HepG2 (cell line): ENCODE data around the gene FBXO24. TPM values are rescaled to one million over a fixed set of nuclear protein-coding genes. Genes with fewer than 3 reads are reported as not detected.

Experiments used
- ATF7 ChIP-seq, 2 experiments: fragments of 450-650 bp in 1 of 2; sonication (generic) in 1 of 2; formaldehyde crosslinking in 1 of 2; IDR thresholded peaks; 2 replicates each; pipeline versions ENCODE4 v1.4.0 to v1.6.1; 2016 to 2020; ENCODE audit warnings: antibody characterized with exemption in 1 of 2, mild to moderate bottlenecking in 1 of 2, missing genetic modification reagents in 1 of 2
- CBFB ChIP-seq: sonication (generic); formaldehyde crosslinking; IDR thresholded peaks from 2 replicates; pipeline ENCODE4 v1.4.0; 2020; ENCODE audit warnings: missing genetic modification reagents
- ELF4 ChIP-seq: sonication (generic); formaldehyde crosslinking; IDR thresholded peaks from 2 replicates; pipeline ENCODE4 v1.5.0; 2020; ENCODE audit warnings: missing genetic modification reagents, mild to moderate bottlenecking, moderate library complexity, borderline replicate concordance
- FOXA3 ChIP-seq: IDR thresholded peaks from 2 replicates; pipeline ENCODE4 v1.6.1; 2016; ENCODE audit warnings: missing genetic modification reagents, missing compliant biosample characterization
- NBN ChIP-seq: fragments of 450-650 bp; conservative IDR thresholded peaks from 2 replicates; pipeline ENCODE4 v1.6.1; 2017
- POGK ChIP-seq: sonication (generic); formaldehyde crosslinking; conservative IDR thresholded peaks from 2 replicates; pipeline ENCODE4 v1.8.0; 2022; ENCODE audit warnings: mild to moderate bottlenecking, moderate library complexity, missing genetic modification reagents
- RBAK ChIP-seq: sonication (generic); formaldehyde crosslinking; IDR thresholded peaks from 2 replicates; pipeline ENCODE4 v1.5.1; 2020; ENCODE audit warnings: mild to moderate bottlenecking, missing genetic modification reagents
- RBFOX2 ChIP-seq: fragments of 200-400 bp; formaldehyde crosslinking; IDR thresholded peaks from 2 replicates; pipeline ENCODE4 v1.6.1; 2017; ENCODE audit warnings: low read depth, mild to moderate bottlenecking, low read length
- SMYD3 ChIP-seq: sonication (generic); formaldehyde crosslinking; IDR thresholded peaks from 2 replicates; pipeline ENCODE4 v1.8.1; 2023; ENCODE audit warnings: mild to moderate bottlenecking, missing genetic modification reagents
- SOX5 ChIP-seq: IDR thresholded peaks from 2 replicates; pipeline ENCODE4 v1.6.1; 2016; ENCODE audit warnings: borderline replicate concordance
- SRSF4 ChIP-seq: fragments of 200-400 bp; formaldehyde crosslinking; IDR thresholded peaks from one replicate; pipeline ENCODE4 v1.6.1; 2018; ENCODE audit warnings: mild to moderate bottlenecking, low read depth, low read length, moderate library complexity; ENCODE audit not compliant: poor library complexity, severe bottlenecking
- TRIM24 ChIP-seq: sonication (generic); formaldehyde crosslinking; IDR thresholded peaks from 2 replicates; pipeline ENCODE4 v1.8.0; 2022; ENCODE audit warnings: mild to moderate bottlenecking, missing genetic modification reagents
- ZNF17 ChIP-seq: sonication (generic); formaldehyde crosslinking; IDR thresholded peaks from 2 replicates; pipeline ENCODE4 v1.5.0; 2020; ENCODE audit warnings: mild to moderate bottlenecking, missing genetic modification reagents
- ZNF275 ChIP-seq: sonication (generic); formaldehyde crosslinking; IDR thresholded peaks from 2 replicates; pipeline ENCODE4 v1.8.0; 2022; ENCODE audit warnings: missing genetic modification reagents, mild to moderate bottlenecking, inconsistent platforms, borderline replicate concordance
- ZNF44 ChIP-seq: sonication (generic); formaldehyde crosslinking; IDR thresholded peaks from 2 replicates; pipeline ENCODE4 v1.5.1; 2020; ENCODE audit warnings: mild to moderate bottlenecking, missing genetic modification reagents
- ZNF451 ChIP-seq: sonication (generic); formaldehyde crosslinking; IDR thresholded peaks from 2 replicates; pipeline ENCODE4 v1.5.0; 2020; ENCODE audit warnings: mild to moderate bottlenecking, missing genetic modification reagents
- ZNF629 ChIP-seq: sonication (generic); formaldehyde crosslinking; conservative IDR thresholded peaks from 2 replicates; pipeline ENCODE4 v1.5.0; 2020; ENCODE audit warnings: missing genetic modification reagents
- ZNF770 ChIP-seq: sonication (generic); formaldehyde crosslinking; IDR thresholded peaks from 2 replicates; pipeline ENCODE4 v1.5.0; 2020; ENCODE audit warnings: mild to moderate bottlenecking, missing genetic modification reagents
- ZNF878 ChIP-seq: sonication (generic); formaldehyde crosslinking; IDR thresholded peaks from 2 replicates; pipeline ENCODE4 v1.8.1; 2023; ENCODE audit warnings: mild to moderate bottlenecking, missing genetic modification reagents, moderate library complexity
- polyA plus RNA-seq, 8 experiments: library from polyadenylated mRNA; depleted of rRNA in 3 of 8; stranded (reverse) in 7 of 8; unstranded in 1 of 8; fragments of >200 nt; fragmentation: Illumina TruSeq in 4 of 8; extraction: Trizol in 4 of 8; gene quantifications; 2 replicates each; pipeline versions ENCODE4 v1.2.1 to v1.2.3, GENCODE V29; 2011 to 2016; ENCODE audit warnings: low read depth in 4 of 8, missing spikeins in 1 of 8, mixed read lengths in 1 of 8; ENCODE audit not compliant: insufficient read depth in 1 of 8
- total RNA-seq, 5 experiments: library from RNA; depleted of rRNA; stranded (reverse); fragments of >200 nt; fragmentation: Illumina TruSeq; extraction: Trizol; gene quantifications; 2 replicates each; pipeline ENCODE4 v1.2.3, GENCODE V29; 2016; ENCODE audit warnings: low read depth in 1 of 5
- TF ChIP-seq, protein P1 (sequence below): sonication (generic); formaldehyde crosslinking; IDR thresholded peaks from 2 replicates; pipeline ENCODE4 v1.9.0; 2022; ENCODE audit warnings: low read depth, missing genetic modification reagents
- TF ChIP-seq, protein P2 (sequence below): sonication (generic); formaldehyde crosslinking; IDR thresholded peaks from 2 replicates; pipeline ENCODE4 v1.9.0; 2021; ENCODE audit warnings: missing genetic modification reagents, mild to moderate bottlenecking, borderline replicate concordance

FBXO24 gene
- total and polyA plus RNA-seq, 2 of the 13 experiments (the other 11 are each of a cell fraction or from before 2014, with no cell fraction given) = 0.20 to 0.55 TPM

- 0 out of 2 replicates have a peak, but pooled peaks have one; percentile 8 for TF ChIP-seq ZNF770 (CRISPR knock-in tag)
- no peak for TF ChIP-seq ZNF275 (CRISPR knock-in tag)
- no peak for TF ChIP-seq NBN
- no peak for TF ChIP-seq SRSF4
- peak; percentile 95 for TF ChIP-seq FOXA3 (CRISPR knock-in tag)
- no peak for TF ChIP-seq ZNF17
- TF ChIP-seq ZNF44 = no peak
- no peak for TF ChIP-seq CBFB (CRISPR knock-in tag)
- no peak; the same call in 1 of the 2 replicates for TF ChIP-seq ELF4 (CRISPR knock-in tag)
- TF ChIP-seq RBFOX2 = 0 out of 2 replicates have a peak, but pooled peaks have one; percentile 41
- TF ChIP-seq ZNF878 (CRISPR knock-in tag) = peak; percentile 36; the same call in 1 of the 2 replicates
- no peak for TF ChIP-seq RBAK (CRISPR knock-in tag)
- TF ChIP-seq, protein P1, sequence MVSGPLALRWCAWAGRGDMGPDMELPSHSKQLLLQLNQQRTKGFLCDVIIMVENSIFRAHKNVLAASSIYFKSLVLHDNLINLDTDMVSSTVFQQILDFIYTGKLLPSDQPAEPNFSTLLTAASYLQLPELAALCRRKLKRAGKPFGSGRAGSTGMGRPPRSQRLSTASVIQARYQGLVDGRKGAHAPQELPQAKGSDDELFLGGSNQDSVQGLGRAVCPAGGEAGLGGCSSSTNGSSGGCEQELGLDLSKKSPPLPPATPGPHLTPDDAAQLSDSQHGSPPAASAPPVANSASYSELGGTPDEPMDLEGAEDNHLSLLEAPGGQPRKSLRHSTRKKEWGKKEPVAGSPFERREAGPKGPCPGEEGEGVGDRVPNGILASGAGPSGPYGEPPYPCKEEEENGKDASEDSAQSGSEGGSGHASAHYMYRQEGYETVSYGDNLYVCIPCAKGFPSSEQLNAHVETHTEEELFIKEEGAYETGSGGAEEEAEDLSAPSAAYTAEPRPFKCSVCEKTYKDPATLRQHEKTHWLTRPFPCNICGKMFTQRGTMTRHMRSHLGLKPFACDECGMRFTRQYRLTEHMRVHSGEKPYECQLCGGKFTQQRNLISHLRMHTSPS (CRISPR knock-in tag) = no peak
- peak; percentile 93 for TF ChIP-seq SOX5 (CRISPR knock-in tag)
- TF ChIP-seq SMYD3 (CRISPR knock-in tag) = no peak
- peak; percentile 26; the same call in 1 of the 2 replicates for TF ChIP-seq ZNF629 (CRISPR knock-in tag)
- TF ChIP-seq, protein P2, sequence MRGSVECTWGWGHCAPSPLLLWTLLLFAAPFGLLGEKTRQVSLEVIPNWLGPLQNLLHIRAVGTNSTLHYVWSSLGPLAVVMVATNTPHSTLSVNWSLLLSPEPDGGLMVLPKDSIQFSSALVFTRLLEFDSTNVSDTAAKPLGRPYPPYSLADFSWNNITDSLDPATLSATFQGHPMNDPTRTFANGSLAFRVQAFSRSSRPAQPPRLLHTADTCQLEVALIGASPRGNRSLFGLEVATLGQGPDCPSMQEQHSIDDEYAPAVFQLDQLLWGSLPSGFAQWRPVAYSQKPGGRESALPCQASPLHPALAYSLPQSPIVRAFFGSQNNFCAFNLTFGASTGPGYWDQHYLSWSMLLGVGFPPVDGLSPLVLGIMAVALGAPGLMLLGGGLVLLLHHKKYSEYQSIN (CRISPR knock-in tag) = no peak
- TF ChIP-seq ZNF451 (CRISPR knock-in tag) = no peak
- TF ChIP-seq TRIM24 (CRISPR knock-in tag) = no peak
- no peak for TF ChIP-seq ATF7 (IDR thresholded peaks at IDR 0.05)
- TF ChIP-seq ATF7 (CRISPR knock-in tag; IDR thresholded peaks at IDR 0.05) = no peak
- TF ChIP-seq POGK = no peak
Observed at GRCh38 chr7:100546129-100546925, 39.8 kb upstream of the FBXO24 start (continued).
